GM18511 (cell line): Measurements from ENCODE around the gene ABCG8.

Experiments
- ATAC-seq: cut with Tn5 transposase; IDR thresholded peaks from one replicate; pipeline ENCODE4 v1.9.1; 2021; ENCODE audit warnings: mild to moderate bottlenecking, moderate library complexity; ENCODE audit not compliant: unreplicated experiment

The ABCG8 gene

DNA sequence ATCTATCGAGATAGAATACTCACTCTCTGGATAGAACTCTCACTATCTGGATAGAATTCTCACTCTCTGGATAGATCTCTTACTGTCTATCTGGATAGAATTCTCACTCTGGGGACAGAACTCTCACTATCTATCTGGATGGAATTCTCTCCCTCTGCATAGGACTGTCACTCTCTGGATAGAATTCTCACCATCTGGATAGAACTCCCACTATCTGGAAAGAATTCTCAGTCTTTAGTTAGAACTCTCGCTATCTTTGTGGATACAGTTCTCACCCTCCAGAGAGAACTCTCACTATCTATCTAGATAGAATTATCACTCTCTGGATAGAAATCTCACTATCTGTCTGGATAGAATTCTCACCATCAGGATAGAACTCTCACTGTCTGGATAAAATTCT is 16.5 kb downstream of the ABCG8 start:
- no peak for ATAC-seq

DNA sequence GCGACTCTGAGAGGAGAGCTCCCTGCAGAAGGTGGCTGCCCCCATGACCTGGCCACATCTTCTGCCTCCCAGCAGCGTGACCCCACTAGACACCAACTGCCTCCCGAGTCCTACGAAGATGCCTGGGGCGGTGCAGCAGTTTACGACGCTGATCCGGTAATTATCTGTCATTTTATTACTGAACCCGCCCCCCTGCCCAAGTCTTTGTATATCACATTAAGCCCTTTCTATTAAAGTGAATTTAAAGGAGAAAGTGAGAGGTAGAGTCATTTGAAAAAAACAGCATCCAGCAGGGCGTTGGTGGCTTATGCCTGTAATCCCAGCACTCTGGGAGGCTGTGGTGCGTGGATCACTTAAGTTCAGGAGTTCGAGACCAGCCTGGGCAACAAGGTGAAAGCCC is 33.4 kb downstream of the ABCG8 start:
- no peak for ATAC-seq

DNA sequence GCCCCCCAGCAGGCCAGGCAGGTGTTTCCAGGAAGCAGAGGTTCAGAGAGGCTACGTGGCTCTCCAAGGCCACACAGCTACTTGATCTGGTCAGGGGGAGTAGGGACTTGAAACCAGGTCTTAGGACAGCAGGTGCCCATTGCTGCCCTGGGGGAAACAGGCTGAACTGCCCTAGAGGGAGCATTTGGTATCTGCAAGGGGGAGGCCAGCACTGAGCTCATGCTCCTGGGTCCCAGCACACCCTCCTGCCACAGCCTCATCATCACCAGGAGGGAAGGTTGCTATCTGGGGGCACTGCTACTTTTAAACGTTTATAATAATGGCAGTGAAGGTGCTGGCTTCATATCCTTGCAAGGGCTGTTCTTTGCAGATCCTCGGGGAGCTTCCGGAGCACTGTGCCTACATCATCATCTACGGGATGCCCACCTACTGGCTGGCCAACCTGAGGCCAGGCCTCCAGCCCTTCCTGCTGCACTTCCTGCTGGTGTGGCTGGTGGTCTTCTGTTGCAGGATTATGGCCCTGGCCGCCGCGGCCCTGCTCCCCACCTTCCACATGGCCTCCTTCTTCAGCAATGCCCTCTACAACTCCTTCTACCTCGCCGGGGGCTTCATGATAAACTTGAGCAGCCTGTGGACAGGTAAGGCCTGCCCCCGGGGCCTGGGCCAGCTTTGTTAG is 36.1 kb downstream of the ABCG8 start:
- no peak for ATAC-seq

DNA sequence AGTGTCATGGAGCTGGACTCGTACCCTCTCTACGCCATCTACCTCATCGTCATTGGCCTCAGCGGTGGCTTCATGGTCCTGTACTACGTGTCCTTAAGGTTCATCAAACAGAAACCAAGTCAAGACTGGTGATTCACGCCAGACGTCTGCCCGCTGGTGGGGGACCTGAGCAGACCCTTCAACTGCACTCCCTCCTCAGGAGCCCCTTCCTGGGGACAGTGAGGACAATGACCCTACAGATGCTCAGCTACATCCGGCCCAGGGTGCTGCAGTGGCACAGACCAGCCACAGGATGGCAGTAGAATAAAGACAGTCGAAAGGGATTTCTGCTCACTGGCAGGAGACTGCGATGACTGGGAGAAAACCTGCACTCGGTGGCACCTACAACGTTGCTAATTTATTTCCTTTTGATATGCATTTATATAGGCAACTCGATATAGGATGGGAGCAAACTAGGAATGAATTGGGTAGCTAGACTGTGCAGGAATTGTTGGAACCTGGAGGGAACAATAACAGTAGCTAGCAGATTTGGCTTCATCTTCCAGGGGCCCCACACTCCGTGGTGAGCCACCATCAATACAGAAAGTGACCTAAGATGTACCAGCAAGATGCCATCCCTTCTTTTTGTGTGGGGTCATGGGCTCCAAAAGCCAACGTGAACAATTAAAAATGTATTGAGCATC is 39.2 kb downstream of the ABCG8 start:
- ATAC-seq, result peak; percentile 86

DNA sequence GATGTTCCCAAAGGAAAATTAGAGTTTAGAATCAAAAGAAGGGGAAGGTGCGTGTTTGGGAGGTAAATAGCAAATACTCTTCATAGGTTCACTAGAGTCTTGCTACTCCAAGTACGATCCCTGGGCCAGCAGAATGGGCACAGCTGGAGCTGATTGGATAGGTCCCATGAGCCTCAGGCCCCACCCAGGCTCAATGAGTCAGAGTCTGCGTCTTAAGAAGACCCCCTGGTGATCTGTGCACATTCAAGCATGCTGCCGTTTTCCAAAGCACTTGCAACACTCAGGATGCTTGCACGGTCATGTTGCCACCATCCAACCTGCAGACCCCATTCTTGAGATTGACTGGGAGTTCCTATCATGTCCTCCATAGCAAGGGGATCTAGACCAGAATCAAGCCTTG is 40.5 kb downstream of the ABCG8 start:
- no peak for ATAC-seq

DNA sequence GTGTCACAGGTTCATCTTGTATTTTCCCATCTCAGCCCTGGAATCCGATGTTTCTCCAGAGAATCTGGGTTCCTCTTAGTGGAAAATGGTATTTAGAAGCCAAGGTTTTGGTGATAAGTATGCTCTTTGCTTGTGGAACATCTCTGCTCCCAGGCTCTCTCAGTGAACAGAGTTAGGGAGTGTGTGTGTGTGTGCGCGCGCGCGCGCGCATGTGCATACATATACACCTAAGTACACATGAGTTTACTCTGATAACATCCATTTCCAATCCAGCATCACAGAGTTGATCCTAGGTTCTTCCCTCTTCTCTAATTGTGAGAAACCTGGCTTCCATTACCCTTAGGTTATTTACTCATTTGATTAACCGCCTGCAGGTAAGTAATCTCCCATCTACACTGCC is 41.7 kb downstream of the ABCG8 start:
- no peak for ATAC-seq

DNA sequence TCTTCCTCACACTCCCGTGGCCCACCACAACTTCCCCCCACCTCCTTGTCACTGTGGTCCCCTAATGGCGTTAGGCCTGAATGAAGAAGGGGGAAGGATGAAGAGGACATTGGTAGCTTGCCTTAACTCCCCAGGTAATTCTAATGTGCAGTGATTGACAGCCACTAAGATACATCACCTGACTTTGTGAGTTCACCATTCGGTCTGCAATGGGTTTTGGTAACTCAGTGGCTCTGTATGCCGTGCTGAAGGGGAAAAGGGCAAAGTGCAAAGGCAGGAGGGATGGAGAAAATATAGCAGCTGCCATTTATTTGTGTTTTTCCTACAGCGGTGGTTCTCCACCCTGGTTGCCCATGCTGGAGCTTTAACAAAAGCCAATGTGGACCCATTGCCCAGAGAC is 42.2 kb downstream of the ABCG8 start:
- ATAC-seq, result no peak

DNA sequence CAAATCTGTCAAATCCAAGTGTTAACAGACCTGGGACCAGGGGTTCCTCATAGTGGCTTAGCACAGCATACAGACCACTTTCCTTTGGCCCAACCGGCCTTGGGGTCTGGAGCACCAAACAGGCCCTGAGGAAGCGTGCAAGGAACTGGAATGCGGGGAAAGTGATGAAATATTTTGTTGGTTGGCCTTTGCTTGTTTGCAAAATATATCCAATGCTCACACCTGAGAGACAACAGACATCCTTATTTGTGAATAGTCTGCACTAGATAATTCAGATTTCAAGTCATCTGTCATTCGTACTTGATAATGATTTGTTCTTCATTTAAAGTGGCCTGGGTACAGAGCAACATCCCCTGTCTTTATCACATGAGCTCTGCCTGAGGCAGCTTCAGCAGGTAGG is 43.5 kb downstream of the ABCG8 start:
- no peak for ATAC-seq

DNA sequence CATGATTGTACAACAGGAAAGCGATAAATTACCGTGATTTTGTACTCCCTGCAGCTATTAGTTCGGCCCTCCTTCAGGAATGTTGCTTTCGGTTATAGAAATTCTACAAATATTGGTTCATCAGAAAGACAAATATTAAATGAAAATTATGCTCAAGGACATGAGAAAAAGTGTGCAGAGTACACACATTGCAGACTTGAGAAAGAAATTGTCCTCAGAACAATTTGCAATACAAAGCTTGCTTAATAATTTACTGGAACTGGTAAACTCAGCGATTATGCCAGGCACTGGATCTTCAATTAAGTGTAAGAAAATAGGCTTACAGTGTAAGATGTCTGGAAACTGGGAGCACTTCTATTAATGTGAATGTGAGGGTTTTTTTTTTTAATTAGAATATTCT is 45.9 kb downstream of the ABCG8 start:
- ATAC-seq, result no peak

DNA sequence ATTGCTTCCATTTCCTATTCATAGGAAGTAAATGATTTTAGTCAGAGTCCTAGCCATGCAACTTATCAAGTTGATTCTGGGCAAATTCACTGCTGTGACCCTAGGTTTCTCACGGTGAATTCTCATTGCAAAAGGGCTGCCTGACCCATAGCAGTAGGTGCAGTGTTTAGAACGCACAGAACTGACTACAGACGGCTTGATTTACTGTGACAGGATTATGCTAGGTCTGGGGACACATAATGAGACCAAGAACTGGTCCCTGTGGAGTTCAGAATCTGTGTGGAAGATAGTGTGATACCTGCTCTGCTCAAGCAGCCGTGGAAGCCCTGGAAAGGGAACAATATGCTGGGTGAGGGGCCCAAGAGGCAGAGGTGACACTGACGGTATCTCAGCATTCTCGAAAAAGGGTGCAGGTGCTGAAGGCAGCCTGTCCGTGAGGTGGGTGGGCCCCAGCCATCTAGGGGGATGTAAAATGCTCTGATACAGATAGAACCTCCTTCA is 46.4 kb downstream of the ABCG8 start:
- ATAC-seq, result no peak

DNA sequence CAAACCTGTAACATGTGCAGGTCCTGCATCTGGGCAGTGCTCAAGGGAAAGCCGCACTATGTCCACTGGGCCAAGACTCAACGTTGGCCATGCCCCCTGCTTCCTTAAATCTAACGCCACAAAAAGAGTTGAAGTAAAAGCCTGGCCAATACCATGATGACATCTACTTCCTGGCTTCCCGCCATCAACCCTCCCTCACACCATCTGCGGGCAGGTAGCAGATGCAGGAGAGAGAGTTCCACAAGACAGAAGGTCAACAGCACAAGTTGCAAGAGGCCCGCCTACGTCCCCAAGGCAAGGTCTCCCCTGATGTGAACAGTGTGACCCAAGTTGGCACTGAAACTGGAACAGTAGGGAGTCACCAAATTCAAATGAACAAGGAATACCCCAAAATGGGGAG is 48.4 kb downstream of the ABCG8 start:
- ATAC-seq, result no peak

DNA sequence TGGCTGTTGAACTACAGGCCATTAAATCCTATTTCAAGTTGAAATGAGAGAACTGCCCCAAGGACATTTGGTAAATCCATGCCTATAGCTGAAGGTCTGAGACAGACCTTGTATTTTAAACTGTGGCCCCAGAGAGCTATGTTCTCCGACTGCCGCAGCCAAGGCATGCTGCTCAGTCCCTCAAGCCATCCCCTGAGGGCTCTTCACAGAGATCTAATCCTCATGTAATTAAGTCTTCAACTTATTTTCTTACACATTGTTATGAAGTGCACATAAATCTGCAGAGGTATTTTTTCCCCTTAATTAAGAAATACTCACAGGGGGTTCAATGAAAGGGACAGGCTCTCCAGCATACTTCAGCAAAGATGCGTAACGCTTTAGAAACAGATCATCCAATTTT is 50.6 kb downstream of the ABCG8 start:
- ATAC-seq, result no peak

DNA sequence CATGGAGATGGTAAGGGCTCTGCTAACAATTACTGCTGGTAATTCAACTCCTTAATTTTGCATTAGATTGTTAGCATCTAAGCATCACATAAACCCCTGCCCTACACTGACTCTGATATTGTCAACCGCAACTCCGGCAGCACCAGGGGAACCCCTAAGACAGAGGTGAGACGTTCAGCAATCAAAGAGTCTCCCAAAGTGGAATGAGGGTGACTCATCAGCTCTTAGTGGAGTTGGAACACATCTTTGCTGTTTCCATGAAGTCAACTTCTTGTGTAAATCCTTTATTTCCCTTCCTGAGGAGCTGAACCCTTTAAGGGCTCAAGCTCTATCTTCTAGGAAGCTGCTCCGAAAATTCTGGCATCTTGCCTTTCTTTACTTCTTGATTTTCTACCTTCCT is 52.1 kb downstream of the ABCG8 start:
- ATAC-seq, result no peak

DNA sequence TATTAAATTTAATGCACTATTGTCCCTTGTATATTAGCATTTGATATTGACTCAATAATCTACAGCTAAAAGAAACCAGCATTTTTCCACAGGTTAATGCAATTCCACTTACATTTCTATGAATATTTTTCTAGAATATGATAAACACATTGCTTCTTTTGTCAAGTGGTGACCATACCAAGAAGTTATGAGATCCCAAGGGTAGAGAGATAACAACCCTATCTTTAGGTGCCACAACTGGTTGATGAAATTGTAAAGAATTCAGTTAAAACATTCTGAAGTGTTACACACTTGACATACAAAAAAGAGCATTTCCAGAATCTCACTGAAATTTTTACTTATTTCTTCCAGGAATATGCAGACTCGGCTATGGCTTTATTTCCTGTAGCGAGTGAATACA is 56.0 kb downstream of the ABCG8 start:
- ATAC-seq, result no peak

DNA sequence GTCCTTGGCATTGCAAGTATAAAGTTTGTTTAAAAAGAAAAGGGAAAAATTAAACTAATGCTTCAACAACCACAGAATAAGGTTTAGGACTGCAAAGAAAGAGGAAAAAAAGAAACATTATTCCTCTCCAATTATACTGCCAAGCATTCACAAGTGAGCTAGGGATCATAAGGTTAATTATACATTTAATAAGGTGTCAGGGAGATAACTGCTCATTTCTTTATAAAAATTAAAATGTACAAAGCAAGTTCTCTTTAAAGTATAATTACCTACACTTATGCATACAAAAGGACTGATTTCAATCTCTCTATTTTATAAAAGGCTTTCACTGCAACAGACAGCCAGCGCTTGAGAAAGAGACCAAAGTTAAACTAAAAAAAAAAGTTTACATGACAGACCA is 58.1 kb downstream of the ABCG8 start:
- no peak for ATAC-seq

DNA sequence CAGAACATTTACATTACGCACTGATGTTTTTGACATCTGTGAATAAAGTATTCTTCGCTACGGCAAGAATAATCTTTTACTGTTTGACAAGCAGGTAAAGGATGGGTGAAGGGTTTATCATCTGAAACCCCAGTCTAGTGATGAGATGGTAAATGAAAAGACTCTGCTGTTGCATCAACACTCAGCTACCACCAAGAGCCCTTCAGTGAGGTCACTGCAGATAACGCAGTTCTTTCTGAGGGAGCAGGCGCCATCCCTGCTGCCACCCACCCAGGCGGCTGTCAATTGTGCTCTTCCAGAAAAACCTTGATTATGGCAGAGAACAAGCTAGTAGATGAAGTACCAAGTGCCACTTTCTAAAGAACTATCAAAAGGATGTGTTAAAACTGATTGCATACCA is 58.7 kb downstream of the ABCG8 start:
- no peak for ATAC-seq

DNA sequence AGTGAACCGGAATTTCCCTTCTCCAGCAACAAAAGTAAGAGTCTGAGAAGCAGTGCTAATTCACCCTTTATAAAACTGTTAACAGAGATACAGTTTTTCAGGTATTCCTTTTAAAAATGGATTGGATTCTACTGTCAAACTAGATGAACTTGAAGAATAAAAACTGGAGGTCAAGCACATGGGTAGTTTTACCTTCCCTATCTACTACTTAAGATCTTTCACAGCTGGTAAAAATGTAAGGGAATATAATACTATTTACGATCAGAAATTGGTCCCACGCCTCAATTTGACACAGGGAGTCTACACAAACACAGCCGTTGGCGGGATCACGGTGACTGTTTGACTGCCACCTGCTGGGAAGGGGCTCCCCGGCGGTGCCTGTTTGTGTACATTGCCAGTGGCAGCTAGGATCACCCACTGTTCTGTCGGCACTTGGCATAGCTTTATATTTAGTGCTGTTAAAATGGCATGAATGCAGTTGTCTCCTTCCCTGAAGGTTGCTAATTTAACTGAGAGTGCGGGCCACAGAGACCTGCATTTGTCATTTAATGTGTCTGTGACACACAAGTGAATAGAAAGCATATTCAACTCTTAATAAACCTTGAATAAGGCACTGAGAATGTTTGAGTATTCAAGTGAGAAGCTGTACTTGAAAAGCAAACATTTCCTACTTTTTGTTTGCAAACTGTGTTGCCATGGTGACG is 59.5 kb downstream of the ABCG8 start:
- no peak for ATAC-seq

DNA sequence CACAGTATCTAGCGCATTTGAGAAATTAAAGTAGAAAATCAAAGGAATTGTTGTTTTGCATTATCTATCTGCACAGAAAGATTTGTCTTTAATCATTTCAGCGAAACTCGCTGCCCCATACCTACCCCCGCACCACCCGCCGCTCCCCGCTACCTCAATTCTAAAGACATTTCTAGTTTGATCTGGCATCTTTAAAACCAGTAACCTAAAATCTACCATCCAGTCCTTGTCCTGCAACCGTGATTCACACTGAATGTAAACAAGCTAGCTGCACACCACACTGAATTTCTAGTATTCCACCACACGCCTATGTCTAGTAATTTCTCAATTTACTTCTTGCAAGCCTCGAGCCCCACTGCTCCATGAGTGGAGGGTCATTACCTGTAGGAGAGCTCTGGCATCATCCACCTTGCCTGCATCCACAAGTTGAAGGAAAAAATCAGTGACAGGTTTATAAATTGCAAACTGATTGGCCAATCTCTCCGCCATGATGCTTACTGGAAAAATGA is 60.1 kb downstream of the ABCG8 start:
- no peak for ATAC-seq

DNA sequence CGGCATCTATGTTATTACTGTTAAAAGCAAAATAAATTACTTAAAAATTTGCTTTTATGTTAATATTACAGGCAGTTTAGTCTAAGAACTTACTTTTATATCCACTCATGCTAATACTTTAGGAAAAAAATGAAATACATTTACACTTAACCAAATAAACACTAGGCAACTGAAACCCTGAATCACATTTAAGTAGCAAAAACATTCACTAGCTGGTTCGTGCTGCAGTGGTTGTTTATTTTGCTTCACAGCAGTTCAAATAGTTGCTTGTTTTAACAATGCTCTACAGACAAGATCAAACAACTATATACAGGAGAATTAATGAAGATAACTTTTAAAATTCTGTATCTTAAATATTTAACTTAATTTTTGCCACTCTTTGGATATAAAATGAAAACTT is 60.8 kb downstream of the ABCG8 start:
- ATAC-seq, result no peak

DNA sequence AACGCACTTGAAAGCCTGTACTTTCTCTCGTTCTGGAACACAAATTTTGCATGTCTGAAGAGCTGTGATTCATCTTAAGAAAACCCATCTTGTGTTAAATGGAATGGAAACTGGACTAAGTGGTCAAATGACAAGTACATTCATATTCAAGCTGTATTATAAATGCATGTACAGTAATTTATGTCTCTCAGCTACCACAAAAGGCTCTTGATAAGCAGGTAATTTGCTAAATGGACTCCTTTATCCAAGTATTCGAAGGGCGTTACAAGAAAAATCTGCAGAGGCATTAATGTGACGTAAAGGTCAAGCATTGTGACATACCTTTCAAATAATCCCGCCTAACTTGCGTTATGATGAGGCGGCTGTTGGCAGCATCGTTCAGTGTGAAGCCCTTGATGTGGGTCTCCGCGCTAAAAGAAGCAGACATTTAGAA is 66.6 kb downstream of the ABCG8 start:
- ATAC-seq, result no peak

DNA sequence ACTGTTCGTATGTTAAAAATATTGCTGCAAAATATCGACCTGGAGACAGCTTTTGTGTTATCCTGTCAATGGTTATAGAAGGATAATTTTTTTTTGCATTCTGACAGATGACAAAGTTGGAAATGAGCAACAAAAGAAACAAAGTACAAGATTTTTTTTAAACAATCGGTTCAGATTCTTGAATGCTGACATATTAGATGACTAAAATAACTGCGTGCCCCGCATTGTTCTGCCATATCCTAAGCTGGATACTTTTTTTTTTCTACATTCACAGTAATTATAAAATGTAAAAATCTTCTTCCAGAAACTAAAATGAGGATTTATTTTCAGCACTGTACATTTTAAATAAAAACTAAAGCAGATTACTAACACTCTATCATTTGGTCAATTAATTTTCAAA is 67.1 kb downstream of the ABCG8 start:
- ATAC-seq, result no peak
